Vein endothelial cell (primary cell): ENCODE results near the gene ZMYM1. TPM values are rescaled to one million over a fixed set of nuclear protein-coding genes. Genes with fewer than 3 reads are reported as not detected.

Experiments
- total RNA-seq: library from RNA; depleted of rRNA; stranded (reverse); fragments of >200 nt; gene quantifications from 2 replicates; pipeline ENCODE4 v1.2.3, GENCODE V29; 2012

ZMYM1 gene
- total RNA-seq, result 17.0 and 25.9 TPM in 2 replicates

GRCh38 chr1:35079003-35079930, at the start of gene ZMYM1:
ZMYM1 (plus strand) TSS chr1:35079385; CDS start chr1:35093988, 14,603 bp downstream.

Other genes starting within 250 kb of the ZMYM1 start
- gene SMIM12, start 219.6 kb upstream of the ZMYM1 start, total RNA-seq, result 46.4 and 66.4 TPM in 2 replicates
- under 0.01 TPM in 1 of 2 replicates, not detected in the other for gene DLGAP3, start 149.7 kb upstream of the ZMYM1 start, total RNA-seq
- 15.8 and 21.9 TPM in 2 replicates for gene TMEM35B, start 94.0 kb upstream of the ZMYM1 start, total RNA-seq
- 16.3 and 19.5 TPM in 2 replicates for gene ZMYM6, start 47.4 kb upstream of the ZMYM1 start, total RNA-seq
- gene SFPQ, start 113.8 kb downstream of the ZMYM1 start, total RNA-seq, result 279 and 286 TPM in 2 replicates
- gene ZMYM4, start 189.3 kb downstream of the ZMYM1 start, total RNA-seq, result 50.0 and 54.1 TPM in 2 replicates